GM18507 (cell line): Measurements from ENCODE around the gene TNFRSF8.

ENCODE experiments used
- DNase-seq: peaks from one replicate; pipeline ENCODE4 v3.0.0; 2011; ENCODE audit warnings: low read depth; ENCODE audit not compliant: insufficient read length; ENCODE audit errors: extremely low spot score
- FAIRE-seq: peaks from 2 replicates; lab custom pipeline; 2011; peaks lifted over from hg19 to GRCh38; lab: Jason Lieb, UNC

The TNFRSF8 gene

GRCh38 chr1:12148160-12148957 lies 85.3 kb downstream of the TNFRSF8 start:
- FAIRE-seq: peak; percentile 76
- DNase-seq: no peak

GRCh38 chr1:12148958-12149790 lies 86.1 kb downstream of the TNFRSF8 start:
- FAIRE-seq (peak; percentile 87), DNase-seq (no peak)

- DNase-seq (no peak), FAIRE-seq (no peak)
Measured at GRCh38 chr1:12149791-12150175, 86.7 kb downstream of the TNFRSF8 start.

DNA sequence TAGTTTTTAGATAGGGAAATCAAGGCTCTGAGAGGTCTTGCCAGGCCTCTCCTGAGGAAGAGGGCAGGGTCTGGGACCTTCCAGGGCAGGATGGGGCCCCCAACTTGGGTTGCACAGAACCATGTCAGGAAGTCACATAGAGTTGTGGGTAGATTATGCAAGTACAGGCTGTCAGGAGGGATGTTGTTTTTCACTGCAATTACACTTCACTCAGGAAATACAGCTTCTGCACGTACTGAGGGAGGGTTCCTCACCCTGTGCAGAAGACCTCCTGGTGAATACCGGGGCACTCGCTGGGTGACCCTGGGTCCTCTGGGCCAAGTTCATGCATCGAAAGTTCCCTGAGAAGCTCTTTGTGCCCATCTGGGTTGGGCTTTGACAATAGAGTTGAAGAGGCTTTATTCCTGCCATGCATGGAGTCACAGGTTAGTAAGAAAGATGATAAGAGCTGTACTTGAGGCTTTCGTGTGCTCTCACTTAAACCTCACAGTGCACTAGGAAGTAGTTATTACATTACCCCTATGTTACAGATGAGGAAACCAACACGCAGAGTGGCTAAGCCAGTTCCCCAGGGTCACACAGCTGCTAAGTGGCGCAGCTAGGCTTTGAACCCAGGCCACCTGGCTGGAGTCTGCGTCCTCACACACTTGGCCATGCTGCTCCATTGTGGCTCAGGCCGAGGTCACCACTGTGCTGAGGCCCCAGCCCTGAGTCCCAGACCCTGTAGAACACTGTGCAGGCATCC lies 87.5 kb downstream of the TNFRSF8 start:
- peak; percentile 76 for FAIRE-seq

DNA sequence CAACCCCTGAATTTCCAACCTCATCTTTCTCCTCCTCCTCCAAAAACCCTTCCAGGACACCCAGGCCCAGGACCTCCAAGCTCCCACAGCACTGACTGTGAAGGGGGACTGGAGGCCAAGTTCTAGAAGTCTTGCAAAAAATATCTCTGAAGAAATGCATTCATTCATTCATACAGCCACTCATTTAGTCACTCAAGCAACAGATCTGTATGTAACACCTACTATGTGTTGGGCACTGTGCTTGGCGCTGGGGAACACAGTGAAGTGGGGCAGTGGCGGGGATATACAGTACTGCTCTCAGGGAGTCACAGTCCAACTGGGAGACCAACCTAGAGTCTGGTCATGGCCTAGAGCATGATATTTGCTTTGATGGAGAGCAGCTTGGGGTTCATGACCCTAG lies 88.4 kb downstream of the TNFRSF8 start:
- DNase-seq (no peak), FAIRE-seq (no peak)

More for the DNA sequence above, 87.5 kb downstream of the TNFRSF8 start:
- DNase-seq: no peak

GRCh38 chr1:12152113-12152891 lies 89.2 kb downstream of the TNFRSF8 start:
- DNase-seq (no peak), FAIRE-seq (peak; percentile 99)

GRCh38 chr1:12153181-12153785 lies 90.2 kb downstream of the TNFRSF8 start:
- DNase-seq: no peak
- peak; percentile 96 for FAIRE-seq

DNA sequence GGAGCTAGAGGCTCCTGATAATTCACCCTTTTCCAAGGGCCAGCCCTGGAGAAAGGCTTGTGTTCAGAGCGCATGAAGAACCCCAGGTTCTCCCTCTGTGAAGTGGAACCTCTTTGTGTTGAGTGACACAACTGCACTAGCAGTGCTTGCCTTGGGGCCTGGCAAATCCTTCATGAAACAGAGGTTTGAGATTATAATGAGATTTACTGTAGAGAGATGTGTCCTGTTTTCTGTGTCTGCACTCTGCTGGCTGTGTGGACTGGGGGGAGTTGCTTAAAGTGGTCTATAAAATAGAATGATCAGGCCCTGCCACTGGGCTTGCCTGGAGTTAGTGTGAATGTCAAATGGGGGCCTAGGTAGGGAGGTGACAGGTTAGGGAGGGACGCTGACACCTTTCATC lies 92.2 kb downstream of the TNFRSF8 start:
- DNase-seq (no peak), FAIRE-seq (no peak)

- FAIRE-seq: peak; percentile 74
- DNase-seq: no peak
Measured at GRCh38 chr1:12157366-12158231, 94.5 kb downstream of the TNFRSF8 start.

DNA sequence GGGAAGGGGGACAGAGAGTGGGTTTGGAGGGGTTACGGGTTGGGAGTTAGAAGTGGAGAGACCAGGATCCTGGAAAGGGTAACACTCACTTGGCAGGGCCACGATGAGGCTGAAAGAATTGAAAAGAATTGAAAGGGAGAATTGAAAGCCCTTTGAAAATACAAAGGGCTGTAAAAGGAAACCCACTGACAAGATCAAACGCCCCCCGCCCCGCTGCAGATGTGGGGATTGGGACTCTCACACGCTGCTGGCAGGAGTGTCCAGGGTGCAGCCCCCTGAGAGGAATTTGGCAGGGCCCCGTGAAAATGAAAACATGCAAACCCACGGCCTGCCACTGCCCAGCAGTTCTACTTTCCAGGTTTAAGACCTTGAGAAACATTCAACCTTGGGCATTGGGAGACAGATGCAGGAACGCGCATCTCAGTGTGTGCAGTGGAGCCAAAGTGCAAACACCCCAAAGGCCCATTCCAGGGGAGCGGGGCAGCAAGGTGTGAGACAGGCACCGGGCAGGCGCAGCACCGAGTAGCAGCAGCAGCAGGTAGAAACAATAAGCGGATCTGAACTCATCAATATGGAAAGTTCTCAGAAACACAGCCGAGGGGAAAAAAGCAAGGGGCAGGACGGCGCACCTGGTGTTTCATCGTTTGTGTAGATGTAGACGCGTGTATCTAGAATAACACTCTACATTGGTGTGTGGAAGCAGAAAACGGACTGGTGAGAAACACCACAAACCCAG lies 95.4 kb downstream of the TNFRSF8 start:
- DNase-seq (no peak), FAIRE-seq (no peak)

DNA sequence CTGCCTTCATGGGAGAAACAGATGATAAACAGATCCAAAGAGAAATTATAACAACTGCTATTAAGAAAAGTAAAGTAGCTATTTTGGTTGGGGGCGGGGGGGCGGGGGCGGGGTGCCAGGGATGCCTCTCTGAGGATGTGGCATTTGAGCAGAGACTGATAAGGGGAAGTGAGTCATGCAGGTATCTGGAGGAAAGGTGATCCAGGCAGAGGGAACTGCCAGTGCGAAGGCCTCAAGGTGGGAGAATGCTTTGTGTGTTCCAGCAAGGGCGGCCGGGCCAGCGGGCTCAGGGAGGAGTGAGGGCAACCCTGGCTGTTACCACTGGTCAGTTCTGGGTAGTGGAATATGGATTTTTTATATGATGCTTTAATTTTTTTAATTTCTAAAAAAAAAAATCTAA lies 96.7 kb downstream of the TNFRSF8 start:
- DNase-seq (no peak), FAIRE-seq (no peak)

DNA sequence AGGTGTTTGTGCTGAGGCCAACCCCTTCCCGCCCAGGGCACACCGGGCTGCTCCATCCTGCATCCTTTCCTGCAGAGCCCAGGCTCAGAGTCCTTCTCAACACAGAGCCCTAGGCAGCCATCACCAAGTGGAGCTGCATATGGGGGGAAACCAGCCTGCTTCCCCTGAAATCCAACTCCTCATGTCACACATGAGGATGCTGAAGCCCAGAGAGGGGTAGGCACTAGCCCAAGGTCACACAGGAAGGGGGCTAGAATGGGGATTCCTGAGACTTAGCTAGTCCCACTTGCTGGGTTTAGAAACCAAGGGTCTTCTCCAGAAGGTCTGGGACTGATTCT lies 98.2 kb downstream of the TNFRSF8 start:
- FAIRE-seq (no peak), DNase-seq (no peak)

GRCh38 chr1:12161662-12162458 lies 98.8 kb downstream of the TNFRSF8 start:
- DNase-seq: peak; percentile 76
- peak; percentile 99 for FAIRE-seq

DNA sequence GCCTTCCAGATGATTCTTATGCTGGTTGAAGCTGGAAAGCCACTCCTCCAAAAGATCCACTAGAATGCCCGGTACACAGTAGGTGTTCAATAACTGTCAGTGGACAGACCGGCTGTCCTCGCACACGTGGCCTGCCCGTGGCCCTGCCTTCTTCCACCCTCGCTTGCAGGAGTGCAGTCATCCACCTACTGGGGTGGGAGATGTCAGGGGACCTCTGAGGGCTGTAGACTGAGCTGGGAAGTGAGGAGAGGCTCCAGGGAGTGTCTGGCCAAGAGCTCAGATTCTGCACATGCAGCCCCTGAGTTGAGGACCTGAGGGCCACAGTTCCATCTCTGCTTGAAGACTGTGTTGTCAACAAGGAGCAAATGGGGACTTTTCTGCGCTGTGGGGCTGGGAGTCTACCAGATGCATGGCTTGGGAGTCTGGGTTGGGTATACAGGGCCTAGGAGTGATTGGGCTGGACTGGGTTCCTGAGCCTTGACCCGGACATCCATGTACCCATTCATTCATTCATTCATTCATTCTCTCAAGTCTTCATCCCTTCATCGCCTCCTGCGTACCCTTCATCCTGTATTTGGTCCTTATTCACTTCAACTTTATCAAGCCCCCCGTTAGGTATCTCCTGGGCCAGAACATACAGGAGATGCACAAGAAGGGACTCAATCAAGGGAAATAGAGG lies 99.5 kb downstream of the TNFRSF8 start:
- no peak for FAIRE-seq
- no peak for DNase-seq

GRCh38 chr1:12163210-12163609 lies 100.1 kb downstream of the TNFRSF8 start:
- DNase-seq: no peak
- peak; percentile 87 for FAIRE-seq

DNA sequence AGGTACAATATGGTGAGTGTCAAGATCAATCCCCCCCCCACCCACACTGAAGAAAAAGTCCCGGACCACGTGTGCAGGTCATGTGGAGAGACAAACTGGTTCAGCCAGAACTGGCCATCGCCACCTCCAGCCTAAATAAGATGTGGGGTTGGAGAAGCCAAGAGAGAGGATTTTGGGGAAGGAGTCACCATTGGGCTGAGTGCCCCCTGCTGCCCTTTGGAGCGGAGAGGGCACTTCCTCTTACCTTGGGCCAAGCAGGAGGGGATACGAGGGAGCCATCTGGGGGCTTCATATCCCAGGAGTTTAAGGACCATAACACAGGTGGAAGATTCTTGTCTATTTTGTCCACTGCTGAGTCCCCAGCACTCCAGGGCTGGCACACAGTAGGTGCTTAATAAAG lies 101.1 kb downstream of the TNFRSF8 start:
- FAIRE-seq: no peak

More for the DNA sequence above, 101.1 kb downstream of the TNFRSF8 start:
- no peak for DNase-seq
